ENCODE measurements around the gene IDH3B. TPM values are rescaled to one million over a fixed set of nuclear protein-coding genes. Genes with fewer than 3 reads are reported as not detected.
A peak's percentile ranks its signal among the peaks of the same experiment; 100 is the strongest.

Gene IDH3B
- total and polyA plus RNA-seq, 9 of the 15 experiments (the other 6 are each of a cell fraction or from before 2014, with no cell fraction given), result 91.7 to 224 (median 155) TPM

DNA sequence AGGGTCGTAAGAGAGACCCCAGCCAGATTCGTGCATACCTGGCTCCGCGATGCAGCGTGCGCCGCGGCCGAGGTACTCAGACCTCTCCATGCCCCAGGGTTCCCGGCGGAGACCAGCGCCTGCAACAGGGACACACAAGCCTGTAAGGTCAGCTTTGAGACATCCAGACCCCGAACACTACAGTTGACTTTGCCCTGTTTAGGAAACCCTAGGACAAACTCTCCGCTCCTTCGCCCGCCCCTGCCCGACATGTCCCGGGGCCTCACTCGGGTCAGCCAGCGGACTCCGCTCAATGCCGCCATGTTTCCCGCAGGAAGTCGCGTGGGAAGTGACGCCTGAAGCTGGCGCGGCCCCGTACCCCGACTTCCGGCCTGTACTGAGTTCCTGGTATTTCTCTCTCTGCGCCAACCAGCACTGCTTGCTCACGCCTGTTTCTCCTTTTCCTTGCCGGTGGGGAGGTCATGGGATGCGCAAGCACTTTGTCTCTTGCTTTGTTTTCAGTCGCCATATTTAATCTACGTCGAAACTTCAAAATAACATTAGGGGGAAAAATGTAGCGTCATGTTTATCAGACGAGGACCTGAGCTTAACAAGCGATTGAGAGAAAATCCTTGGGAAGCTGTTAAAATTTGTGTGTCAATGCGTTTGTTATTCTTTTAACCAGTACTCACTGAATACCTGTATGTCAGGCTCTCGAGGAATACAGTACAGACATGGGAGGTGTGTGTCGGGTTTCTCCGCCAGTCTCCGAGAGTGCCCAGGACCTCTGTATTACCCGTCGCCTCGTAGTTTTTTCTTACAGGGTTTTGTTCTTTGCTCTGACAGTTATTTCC is at the start of gene IDH3B (continued):
- TF ChIP-seq ETV6 (IDR thresholded peaks at IDR 0.05; ENCODE audit: borderline replicate concordance in 1 of 2, low read depth in 2 of 2, low read length in 1 of 2) (peak; percentile 76 to 77), ETV6 (CRISPR knock-in tag; IDR thresholded peaks at IDR 0.05; ENCODE audit: borderline replicate concordance) (no peak), POLR2H (tag; IDR thresholded peaks at IDR 0.05; ENCODE audit: low read depth) (peak; percentile 87), TCF3 (CRISPR knock-in tag; IDR thresholded peaks at IDR 0.05) (no peak), RB1 (IDR thresholded peaks at IDR 0.05; ENCODE audit: low read depth) (0 out of 2 replicates have a peak, but pooled peaks have one; percentile 49), SIRT6 (IDR thresholded peaks at IDR 0.05; ENCODE audit: low read depth, low read length) (no peak), HOXB6 (CRISPR knock-in tag; IDR thresholded peaks at IDR 0.05; ENCODE audit: borderline replicate concordance) (no peak), LEF1 (IDR thresholded peaks at IDR 0.05) (no peak), CTBP1 (IDR thresholded peaks at IDR 0.05; ENCODE audit: borderline replicate concordance) (peak; percentile 43; the same call in 1 of the 2 replicates), KDM5B (IDR thresholded peaks at IDR 0.05; ENCODE audit: insufficient replicate concordance, low read depth, low read length) (peak; percentile 84), MCM2 (IDR thresholded peaks at IDR 0.05; ENCODE audit: low read depth) (no peak), ELF2 (CRISPR knock-in tag; IDR thresholded peaks at IDR 0.05) (peak; percentile 76), TEAD2 (tag; IDR thresholded peaks at IDR 0.05) (0 out of 2 replicates have a peak, but pooled peaks have one; percentile 36), FOXK1 (CRISPR knock-in tag; IDR thresholded peaks at IDR 0.05; ENCODE audit: borderline replicate concordance) (peak; percentile 80; the same call in 1 of the 2 replicates), KAT7 (CRISPR knock-in tag; IDR thresholded peaks at IDR 0.05; ENCODE audit: borderline replicate concordance) (peak; percentile 76; the same call in 1 of the 2 replicates), KAT8 (IDR thresholded peaks at IDR 0.05; ENCODE audit: low read depth) (no peak), ZEB2 (IDR thresholded peaks at IDR 0.05) (no peak), LCOR (CRISPR knock-in tag; IDR thresholded peaks at IDR 0.05) (peak; percentile 69; the same call in 1 of the 2 replicates), EP400 (IDR thresholded peaks at IDR 0.05) (peak; percentile 86), CAMTA2 (CRISPR knock-in tag; conservative IDR thresholded peaks at IDR 0.05) (no peak), HDAC2 (IDR thresholded peaks at IDR 0.05) (peak; percentile 72; the same call in 1 of the 2 replicates)
- TF ChIP-seq, protein P1, sequence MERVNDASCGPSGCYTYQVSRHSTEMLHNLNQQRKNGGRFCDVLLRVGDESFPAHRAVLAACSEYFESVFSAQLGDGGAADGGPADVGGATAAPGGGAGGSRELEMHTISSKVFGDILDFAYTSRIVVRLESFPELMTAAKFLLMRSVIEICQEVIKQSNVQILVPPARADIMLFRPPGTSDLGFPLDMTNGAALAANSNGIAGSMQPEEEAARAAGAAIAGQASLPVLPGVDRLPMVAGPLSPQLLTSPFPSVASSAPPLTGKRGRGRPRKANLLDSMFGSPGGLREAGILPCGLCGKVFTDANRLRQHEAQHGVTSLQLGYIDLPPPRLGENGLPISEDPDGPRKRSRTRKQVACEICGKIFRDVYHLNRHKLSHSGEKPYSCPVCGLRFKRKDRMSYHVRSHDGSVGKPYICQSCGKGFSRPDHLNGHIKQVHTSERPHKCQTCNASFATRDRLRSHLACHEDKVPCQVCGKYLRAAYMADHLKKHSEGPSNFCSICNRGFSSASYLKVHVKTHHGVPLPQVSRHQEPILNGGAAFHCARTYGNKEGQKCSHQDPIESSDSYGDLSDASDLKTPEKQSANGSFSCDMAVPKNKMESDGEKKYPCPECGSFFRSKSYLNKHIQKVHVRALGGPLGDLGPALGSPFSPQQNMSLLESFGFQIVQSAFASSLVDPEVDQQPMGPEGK (CRISPR knock-in tag; IDR thresholded peaks at IDR 0.05; ENCODE audit: borderline replicate concordance), result no peak
- TF ChIP-seq, protein P2, sequence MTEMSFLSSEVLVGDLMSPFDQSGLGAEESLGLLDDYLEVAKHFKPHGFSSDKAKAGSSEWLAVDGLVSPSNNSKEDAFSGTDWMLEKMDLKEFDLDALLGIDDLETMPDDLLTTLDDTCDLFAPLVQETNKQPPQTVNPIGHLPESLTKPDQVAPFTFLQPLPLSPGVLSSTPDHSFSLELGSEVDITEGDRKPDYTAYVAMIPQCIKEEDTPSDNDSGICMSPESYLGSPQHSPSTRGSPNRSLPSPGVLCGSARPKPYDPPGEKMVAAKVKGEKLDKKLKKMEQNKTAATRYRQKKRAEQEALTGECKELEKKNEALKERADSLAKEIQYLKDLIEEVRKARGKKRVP (CRISPR knock-in tag; IDR thresholded peaks at IDR 0.05), result no peak
- TF ChIP-seq, protein P3, sequence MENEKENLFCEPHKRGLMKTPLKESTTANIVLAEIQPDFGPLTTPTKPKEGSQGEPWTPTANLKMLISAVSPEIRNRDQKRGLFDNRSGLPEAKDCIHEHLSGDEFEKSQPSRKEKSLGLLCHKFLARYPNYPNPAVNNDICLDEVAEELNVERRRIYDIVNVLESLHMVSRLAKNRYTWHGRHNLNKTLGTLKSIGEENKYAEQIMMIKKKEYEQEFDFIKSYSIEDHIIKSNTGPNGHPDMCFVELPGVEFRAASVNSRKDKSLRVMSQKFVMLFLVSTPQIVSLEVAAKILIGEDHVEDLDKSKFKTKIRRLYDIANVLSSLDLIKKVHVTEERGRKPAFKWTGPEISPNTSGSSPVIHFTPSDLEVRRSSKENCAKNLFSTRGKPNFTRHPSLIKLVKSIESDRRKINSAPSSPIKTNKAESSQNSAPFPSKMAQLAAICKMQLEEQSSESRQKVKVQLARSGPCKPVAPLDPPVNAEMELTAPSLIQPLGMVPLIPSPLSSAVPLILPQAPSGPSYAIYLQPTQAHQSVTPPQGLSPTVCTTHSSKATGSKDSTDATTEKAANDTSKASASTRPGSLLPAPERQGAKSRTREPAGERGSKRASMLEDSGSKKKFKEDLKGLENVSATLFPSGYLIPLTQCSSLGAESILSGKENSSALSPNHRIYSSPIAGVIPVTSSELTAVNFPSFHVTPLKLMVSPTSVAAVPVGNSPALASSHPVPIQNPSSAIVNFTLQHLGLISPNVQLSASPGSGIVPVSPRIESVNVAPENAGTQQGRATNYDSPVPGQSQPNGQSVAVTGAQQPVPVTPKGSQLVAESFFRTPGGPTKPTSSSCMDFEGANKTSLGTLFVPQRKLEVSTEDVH (IDR thresholded peaks at IDR 0.05; ENCODE audit: low read depth, partially characterized antibody), result peak; percentile 88

Data from K562 (cell line).